ENCODE data around the gene MATN4.

- no peak for TF ChIP-seq CTCF (IDR thresholded peaks at IDR 0.05)
- TF ChIP-seq POLR2A (IDR thresholded peaks at IDR 0.05) = no peak
These were observed 5.8 kb upstream of the MATN4 start for GRCh38 chr20:45313943-45314342.

Data from uterus (tissue), 2 donors.